BJ (cell line): ENCODE results near the gene ASS1. TPM values are rescaled to one million over a fixed set of nuclear protein-coding genes. Genes with fewer than 3 reads are reported as not detected.

Source experiments
- CTCF ChIA-PET: fragments of 350-600 bp; formaldehyde crosslinking; extraction: SDS; loops from one replicate; lab custom pipeline; 2021; ENCODE audit warnings: antibody characterized with exemption, inconsistent platforms; lab: Yijun Ruan, JAX
- POLR2A ChIA-PET: fragments of 300-600 bp; sonication (Branson Sonifier 250); formaldehyde crosslinking; extraction: SDS; loops from one replicate; lab custom pipeline; 2021; ENCODE audit warnings: antibody characterized with exemption; lab: Charles Lee
- DNase-seq: peaks from one replicate; pipeline ENCODE4 v3.0.0-alpha.2; 2011; ENCODE audit warnings: low read depth
- H3K27me3 ChIP-seq: 2 replicates; pipeline ENCODE4 v1.6.0; 2011; ENCODE audit warnings: low read length; ENCODE audit not compliant: control insufficient read depth, insufficient read depth
- H3K36me3 ChIP-seq: 2 replicates; pipeline ENCODE4 v1.5.1; 2011; ENCODE audit warnings: low read length; ENCODE audit not compliant: control insufficient read depth, insufficient read depth
- H3K4me3 ChIP-seq: 2 replicates; pipeline ENCODE4 v1.5.1; 2011; ENCODE audit warnings: low read depth, mild to moderate bottlenecking, control low read depth, low read length
- polyA plus RNA-seq: library from polyadenylated mRNA; depleted of rRNA; stranded (reverse); fragments of >200 nt; gene quantifications from 2 replicates; pipeline ENCODE4 v1.2.3, GENCODE V29; 2011
- TF ChIP-seq, protein P1 (sequence below): IDR thresholded peaks from 2 replicates; pipeline ENCODE4 v1.5.1; 2011; ENCODE audit warnings: low read depth, mild to moderate bottlenecking, control low read depth, inconsistent platforms, low read length, moderate library complexity; ENCODE audit not compliant: insufficient read depth

The ASS1 gene
- polyA plus RNA-seq, 1 experiment = 1,223 TPM

DNA sequence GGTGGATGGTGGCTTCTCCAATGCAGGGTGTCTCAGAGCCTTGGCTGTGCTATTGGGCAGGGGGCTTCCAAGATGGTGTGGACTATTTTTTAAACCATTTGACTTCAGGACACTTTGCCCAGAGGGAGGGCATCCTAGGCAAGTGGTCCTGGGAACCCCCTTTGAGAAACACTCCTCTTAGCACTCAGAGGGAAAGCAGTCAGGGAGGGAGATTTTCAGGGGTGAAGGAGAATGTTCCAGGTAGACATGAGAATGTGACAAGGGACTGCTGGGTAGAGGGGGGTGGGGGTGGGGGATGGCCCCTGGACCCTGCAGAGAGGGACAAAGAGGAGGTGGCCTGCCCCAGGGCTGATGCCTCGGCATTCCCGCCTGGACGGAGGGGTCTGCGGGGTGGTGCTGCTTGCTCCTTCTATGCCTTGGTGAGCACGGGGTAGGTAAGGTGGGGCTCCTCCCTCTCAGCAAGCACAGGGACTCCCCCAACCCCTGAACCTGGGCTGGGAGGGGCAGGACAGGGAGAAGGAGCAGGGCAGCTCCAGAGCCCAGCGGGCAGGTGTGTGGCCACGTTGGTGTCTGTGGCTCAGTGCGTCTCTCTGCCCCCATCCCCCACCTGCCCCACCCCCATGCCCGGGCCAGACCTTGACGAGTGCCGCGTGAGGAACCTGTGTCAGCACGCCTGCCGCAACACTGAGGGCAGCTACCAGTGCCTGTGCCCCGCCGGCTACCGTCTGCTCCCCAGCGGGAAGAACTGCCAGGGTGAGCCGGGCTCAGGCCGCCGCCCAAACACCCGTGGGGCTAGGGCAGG, 13.8 kb upstream of the ASS1 start:
- ChIA-PET CTCF (no interaction called here), POLR2A (no interaction called here)
- TF ChIP-seq, protein P1, sequence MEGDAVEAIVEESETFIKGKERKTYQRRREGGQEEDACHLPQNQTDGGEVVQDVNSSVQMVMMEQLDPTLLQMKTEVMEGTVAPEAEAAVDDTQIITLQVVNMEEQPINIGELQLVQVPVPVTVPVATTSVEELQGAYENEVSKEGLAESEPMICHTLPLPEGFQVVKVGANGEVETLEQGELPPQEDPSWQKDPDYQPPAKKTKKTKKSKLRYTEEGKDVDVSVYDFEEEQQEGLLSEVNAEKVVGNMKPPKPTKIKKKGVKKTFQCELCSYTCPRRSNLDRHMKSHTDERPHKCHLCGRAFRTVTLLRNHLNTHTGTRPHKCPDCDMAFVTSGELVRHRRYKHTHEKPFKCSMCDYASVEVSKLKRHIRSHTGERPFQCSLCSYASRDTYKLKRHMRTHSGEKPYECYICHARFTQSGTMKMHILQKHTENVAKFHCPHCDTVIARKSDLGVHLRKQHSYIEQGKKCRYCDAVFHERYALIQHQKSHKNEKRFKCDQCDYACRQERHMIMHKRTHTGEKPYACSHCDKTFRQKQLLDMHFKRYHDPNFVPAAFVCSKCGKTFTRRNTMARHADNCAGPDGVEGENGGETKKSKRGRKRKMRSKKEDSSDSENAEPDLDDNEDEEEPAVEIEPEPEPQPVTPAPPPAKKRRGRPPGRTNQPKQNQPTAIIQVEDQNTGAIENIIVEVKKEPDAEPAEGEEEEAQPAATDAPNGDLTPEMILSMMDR = no peak
- no peak for DNase-seq
- Histone ChIP-seq H3K4me3 (no peak overlapping the region), H3K36me3 (no peaks in the 10 kb centered on the region), H3K27me3 (no peaks in the 10 kb centered on the region)

DNA sequence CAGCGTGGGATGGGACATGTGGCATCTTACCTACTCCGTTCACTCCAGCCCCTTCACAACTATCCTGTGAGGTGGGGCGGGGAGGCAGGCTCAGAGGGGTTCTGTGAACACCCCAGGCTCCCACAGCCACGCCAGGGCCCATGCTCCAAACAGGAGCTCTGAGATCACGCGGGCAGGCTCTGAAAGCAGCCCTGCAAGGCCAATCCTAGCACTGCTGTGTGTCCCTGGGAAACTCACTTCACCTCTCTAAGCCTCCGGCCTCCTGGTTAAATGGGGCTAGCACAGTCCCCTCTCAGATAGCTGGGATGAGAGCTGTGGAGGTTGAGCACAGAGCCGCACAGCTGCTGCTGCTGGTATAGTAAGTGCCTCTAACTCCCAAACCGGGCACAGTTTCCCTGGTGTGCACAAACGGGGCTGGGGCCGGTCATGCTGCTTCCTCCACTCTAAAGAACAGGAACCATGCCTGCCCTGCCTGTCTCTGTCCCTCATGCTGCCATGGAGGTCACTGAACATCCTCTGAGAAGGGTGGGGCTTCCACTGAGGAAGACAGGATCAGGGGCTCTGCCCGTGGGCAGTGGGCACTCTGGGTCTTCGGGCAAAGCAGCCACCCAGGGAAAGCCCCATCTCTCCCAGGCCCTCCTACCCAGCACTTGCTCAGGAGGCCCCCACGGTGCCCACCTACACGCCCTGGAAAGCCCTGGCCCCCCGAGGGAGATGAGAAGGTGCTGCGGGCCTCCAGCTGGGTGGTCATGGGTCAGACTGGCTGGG, 13.0 kb upstream of the ASS1 start:
- Histone ChIP-seq H3K27me3 (peaks cover 3% of the 10 kb centered on the region; the same call in 1 of the 2 replicates), H3K4me3 (no peak overlapping the region), H3K36me3 (no peaks in the 10 kb centered on the region)
- DNase-seq = no peak
- POLR2A ChIA-PET = no interaction called here
- CTCF ChIA-PET = interaction anchor here (1.3 kb wide), 1 partner anchor 10 kb away, joined by 6 read pairs; no protein-coding TSS in a partner anchor
- TF ChIP-seq, protein P1 = no peak

DNA sequence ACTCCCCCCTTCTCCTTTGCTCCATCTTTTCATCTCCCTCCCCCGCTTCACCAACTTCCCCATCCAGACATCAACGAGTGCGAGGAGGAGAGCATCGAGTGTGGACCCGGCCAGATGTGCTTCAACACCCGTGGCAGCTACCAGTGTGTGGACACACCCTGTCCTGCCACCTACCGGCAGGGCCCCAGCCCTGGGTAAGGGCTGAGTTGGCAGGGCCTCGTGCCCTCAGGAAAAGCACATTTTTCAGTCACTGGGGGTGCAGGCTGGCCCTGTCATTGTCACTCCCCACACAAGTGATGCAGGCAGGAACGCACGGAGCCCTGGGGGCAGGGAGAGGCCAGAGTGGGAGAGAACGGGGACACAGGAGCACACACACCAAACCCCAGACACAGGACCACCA, 12.4 kb upstream of the ASS1 start:
- TF ChIP-seq, protein P1 = peak; percentile 36; the same call in 1 of the 2 replicates
- POLR2A ChIA-PET = no interaction called here
- CTCF ChIA-PET = interaction anchor here (1.3 kb wide), 1 partner anchor 11 kb away, joined by 6 read pairs; no protein-coding TSS in a partner anchor
- no peaks in the 10 kb centered on the region for H3K36me3 ChIP-seq
- H3K27me3 ChIP-seq = peaks cover 3% of the 10 kb centered on the region; the same call in 1 of the 2 replicates
- no peak for DNase-seq
- no peak overlapping the region for H3K4me3 ChIP-seq

DNA sequence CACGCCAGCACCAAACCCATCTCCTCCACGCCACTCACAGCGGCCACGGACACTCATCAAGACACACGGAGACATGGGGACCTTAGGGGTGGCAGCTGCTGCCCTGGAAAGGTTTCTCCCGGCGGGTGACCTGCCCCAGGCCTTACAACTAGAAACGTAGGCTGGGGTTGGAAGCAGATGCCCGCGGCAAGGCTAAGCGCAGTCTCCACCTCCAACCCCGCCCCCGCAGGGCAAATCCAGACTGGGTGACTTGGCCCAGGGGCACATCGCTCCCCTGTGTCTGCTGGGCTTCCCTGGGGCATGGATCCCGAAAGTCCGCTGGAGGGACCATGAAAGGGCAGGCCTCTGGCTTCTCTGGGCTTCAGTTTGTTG, 12.0 kb upstream of the ASS1 start:
- Histone ChIP-seq H3K4me3 (no peak overlapping the region), H3K27me3 (peaks cover 3% of the 10 kb centered on the region; the same call in 1 of the 2 replicates), H3K36me3 (no peaks in the 10 kb centered on the region)
- DNase-seq = no peak
- ChIA-PET CTCF (interaction anchor here (1.3 kb wide), 1 partner anchor 11 kb away, joined by 6 read pairs; no protein-coding TSS in a partner anchor), POLR2A (no interaction called here)
- TF ChIP-seq, protein P1 = no peak
